Fibroblast of the conjunctiva (primary cell): Measurements from ENCODE around the gene PADI3.

Experiments
- DNase-seq: peaks from one replicate; pipeline ENCODE4 v3.0.0-alpha.2; 2010; ENCODE audit warnings: low read depth

PADI3 gene, protein sequence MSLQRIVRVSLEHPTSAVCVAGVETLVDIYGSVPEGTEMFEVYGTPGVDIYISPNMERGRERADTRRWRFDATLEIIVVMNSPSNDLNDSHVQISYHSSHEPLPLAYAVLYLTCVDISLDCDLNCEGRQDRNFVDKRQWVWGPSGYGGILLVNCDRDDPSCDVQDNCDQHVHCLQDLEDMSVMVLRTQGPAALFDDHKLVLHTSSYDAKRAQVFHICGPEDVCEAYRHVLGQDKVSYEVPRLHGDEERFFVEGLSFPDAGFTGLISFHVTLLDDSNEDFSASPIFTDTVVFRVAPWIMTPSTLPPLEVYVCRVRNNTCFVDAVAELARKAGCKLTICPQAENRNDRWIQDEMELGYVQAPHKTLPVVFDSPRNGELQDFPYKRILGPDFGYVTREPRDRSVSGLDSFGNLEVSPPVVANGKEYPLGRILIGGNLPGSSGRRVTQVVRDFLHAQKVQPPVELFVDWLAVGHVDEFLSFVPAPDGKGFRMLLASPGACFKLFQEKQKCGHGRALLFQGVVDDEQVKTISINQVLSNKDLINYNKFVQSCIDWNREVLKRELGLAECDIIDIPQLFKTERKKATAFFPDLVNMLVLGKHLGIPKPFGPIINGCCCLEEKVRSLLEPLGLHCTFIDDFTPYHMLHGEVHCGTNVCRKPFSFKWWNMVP

DNA sequence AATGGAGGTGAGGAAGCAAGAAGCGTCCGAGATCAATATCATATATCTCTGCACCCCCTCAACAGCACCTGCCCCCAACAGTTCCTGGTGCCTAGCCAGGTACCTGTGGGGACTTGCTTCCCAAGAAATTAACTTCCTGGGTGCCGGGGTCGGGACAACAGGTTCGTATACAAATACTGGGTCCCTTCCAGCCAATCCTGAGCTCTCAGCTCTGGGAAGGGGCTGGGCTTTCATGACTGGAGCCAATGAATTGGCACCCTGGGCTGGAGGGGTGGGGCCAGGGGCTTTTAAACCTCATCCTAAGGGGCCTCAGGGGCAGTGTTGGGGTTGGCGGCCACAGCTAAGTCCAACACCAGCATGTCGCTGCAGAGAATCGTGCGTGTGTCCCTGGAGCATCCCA, at the start of gene PADI3:
PADI3 (plus strand) TSS at position 318 of the 400 bp plus-strand sequence; CDS start at position 358, 40 bp downstream.
- DNase-seq = no peak

DNA sequence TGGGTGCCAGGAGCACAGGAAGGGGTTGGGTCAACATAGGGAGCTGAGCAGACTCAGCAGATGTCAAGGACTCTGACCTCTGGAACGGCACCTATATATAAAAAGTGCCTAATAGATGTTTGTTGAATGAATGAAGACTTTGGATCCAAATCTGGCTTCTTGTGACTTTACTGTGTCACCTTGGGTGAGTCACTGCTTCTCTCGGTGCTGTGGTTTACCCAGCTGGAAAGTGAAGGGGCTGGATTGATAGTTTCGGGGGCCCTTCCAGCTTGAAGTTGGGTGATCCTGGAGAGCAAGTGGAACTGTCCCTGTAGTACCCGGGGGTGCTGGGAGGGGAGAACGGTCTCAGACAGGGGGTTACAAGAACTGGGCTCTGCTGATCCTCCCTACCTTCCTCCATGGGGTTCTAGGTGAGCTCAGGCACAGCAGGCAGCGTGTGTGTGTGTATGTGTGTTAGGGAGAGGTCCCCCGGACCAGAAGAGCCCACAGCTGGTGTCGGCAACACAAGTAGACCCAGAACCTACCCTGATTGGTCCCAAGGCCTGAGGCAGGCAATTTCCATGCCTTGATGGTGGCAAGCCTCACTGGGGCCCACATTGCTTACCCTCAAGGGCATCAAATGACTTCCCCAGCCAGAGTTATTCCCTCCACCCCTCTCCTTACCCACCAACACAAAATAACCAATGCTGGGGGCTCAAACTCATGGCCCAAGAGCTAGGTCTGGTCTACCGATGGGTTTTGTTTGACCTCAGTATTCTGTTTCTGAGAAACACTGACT, 49.4 kb upstream of the PADI3 start:
- DNase-seq = no peak

- DNase-seq = no peak
These were observed 48.7 kb upstream of the PADI3 start for GRCh38 chr1:17200246-17200645.

DNA sequence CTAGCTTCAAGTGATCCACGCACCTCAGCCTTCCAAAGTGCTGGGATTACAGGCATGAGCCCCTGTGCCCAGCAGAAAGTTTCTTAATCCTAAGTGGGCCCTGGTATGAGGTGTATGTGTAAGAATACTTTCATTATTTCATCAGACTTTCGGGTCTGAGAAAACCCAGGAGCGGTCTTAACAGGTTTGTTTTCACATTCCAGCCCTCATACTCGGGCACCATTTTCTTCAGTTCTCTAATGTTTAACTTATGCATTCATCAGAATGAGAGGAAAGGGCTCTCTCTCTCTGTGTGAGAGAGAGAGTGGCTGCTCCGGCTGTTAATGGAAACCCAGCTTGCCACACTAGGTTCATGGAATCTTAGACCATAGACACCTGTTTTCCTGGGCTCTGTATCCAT, 48.1 kb upstream of the PADI3 start:
- DNase-seq = no peak

DNA sequence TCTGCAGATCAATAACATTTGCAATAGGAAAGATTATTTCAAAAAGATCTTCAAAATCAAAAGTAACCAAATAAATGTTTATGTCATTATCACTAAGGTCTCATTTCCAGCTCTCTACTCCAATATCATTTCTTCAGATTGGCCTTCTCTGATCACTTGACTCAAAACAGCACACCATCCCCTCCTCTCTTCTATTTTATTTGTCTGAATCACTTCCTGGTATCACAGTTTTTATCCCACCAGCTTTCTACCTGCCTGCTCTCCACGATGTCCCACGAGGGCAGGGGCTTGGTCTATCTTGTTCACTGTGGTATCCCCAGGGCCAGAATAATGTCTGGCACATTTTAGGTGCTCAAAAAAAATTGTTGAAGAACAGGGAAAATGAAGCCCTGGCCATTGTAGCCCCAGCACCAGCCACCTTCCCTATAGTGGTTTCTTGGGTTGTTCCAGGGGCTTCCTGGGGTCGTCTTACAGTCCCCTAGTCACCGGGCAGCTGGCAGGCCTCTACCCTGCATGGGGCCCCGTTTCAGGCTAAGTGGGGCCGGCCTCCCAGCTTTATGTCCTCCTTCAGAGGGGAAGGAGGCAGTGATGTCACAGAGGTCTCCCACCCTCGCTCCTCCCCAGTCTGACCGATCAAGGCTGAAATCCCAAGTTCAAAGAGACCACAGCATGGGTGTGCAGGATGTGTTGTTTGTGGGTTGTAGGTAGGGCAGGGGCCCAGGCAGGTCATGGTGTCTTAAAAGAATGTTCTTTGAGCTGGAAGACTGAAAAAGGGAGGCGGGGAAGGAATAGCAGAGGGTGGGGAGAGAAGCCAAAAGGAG, 47.5 kb upstream of the PADI3 start:
- DNase-seq = no peak

DNA sequence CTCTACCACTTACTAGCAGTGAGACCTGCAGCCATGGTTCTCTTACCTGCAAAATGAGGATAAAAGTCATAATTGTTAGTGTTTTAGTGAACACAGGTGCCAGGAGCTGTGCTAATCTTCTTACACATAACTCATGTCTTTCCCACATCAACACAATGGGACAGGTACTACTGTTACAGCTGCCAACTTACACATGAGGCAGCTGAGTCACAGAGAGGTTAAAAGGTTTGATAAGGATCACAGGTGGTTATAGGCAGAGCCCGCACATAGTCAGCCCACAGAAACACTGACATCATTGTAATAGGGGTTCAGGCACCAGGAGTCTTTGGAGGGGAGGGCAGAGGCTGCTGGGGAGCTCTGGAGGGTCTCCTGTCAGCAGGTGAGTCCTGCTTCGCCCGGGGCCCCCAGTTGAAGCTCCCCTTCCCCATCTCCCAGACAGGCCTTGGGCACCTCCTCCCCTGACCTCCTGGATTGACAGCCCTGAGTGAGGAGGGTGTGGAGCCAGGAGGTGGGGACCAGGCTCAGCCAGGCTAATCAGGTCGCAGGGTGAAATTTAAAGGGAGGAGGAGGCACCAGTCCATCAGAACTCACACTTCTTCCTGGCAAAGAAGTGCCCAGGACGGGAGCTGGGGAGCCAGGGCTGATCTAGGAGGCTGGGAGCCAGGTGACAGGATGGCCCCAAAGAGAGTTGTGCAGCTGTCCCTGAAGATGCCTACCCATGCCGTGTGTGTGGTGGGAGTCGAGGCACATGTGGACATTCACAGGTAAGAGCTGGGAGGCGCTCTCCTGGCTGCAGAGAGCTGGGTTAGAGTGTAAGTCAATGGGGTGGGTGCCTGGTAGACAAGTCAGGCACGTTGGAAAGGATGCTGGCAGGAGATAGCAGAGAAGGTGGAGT, 44.1 kb upstream of the PADI3 start, which contains the start of gene PADI1:
PADI1 (plus strand) TSS at position 583 of the 895 bp plus-strand sequence; CDS start at position 673, 90 bp downstream.
- no peak for DNase-seq

- no peak for DNase-seq
These were observed 43.2 kb upstream of the PADI3 start for GRCh38 chr1:17205652-17206051.

GRCh38 chr1:17206196-17206595, 42.7 kb upstream of the PADI3 start:
- DNase-seq = no peak

GRCh38 chr1:17207046-17207445, 41.9 kb upstream of the PADI3 start:
- DNase-seq = no peak

- DNase-seq = no peak
These were observed 41.4 kb upstream of the PADI3 start for GRCh38 chr1:17207540-17207939.

GRCh38 chr1:17207966-17208418, 40.9 kb upstream of the PADI3 start:
- no peak for DNase-seq

- DNase-seq = no peak
These were observed 40.4 kb upstream of the PADI3 start for GRCh38 chr1:17208546-17208945.

DNA sequence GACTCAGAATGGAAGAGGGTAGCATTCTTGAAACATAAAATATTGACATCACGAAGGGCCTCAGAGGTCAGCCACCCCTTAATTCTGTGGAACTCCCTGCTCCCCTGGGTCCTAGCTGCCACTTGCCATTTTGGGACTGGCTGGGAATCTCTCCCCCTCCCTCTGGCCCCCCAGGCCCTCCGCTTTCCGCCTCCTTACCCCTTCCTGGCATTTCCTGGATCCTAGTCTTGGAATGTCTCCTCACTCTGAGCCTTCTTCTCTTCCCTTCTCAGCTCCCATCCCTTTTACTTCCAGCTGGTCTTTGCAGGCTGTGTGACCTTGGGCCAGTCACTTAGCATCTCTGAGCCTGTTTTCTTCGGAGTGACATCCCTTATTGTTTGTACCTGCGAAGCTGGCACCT, 39.5 kb upstream of the PADI3 start:
- no peak for DNase-seq

GRCh38 chr1:17210176-17210575, 38.7 kb upstream of the PADI3 start:
- DNase-seq = no peak

DNA sequence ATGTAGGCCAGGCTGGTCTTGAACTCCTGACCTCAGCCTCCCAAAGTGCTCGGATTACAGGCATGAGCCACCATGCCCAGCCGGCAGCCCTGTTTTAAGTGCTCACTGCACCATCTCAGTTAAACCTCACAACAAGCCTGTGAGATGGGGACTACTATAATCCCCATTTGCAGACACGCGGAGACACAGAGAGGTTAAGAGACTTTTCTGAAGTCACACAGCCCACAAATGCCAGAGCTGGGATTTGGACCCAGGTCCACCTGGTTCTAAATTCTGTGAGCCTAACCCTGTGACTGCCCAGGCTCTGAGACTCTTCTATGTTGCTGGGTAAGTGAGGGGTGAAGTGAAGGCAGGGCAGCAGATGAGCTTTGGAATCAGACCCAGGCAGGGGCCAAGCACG, 37.5 kb upstream of the PADI3 start:
- no peak for DNase-seq

DNA sequence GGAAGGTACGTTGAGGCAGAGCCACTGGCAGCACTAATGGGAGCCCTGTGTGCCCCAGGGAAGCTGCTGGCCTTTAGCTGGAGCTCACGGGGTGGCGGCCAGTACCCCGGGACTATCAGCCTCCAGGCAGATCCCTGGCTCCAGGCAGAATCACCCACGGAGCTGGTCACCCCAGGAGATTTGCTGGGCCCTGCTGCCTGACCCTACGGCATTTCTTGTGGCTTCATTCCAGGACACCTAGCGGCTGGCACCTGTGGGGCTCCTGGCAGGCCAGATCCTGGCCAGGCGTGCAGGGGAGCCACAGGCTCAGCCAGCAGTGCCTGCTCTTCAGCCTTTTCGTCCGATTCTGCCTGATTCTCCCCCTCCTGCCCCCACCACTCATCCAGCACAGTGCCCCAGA, 36.9 kb upstream of the PADI3 start:
- DNase-seq = no peak

DNA sequence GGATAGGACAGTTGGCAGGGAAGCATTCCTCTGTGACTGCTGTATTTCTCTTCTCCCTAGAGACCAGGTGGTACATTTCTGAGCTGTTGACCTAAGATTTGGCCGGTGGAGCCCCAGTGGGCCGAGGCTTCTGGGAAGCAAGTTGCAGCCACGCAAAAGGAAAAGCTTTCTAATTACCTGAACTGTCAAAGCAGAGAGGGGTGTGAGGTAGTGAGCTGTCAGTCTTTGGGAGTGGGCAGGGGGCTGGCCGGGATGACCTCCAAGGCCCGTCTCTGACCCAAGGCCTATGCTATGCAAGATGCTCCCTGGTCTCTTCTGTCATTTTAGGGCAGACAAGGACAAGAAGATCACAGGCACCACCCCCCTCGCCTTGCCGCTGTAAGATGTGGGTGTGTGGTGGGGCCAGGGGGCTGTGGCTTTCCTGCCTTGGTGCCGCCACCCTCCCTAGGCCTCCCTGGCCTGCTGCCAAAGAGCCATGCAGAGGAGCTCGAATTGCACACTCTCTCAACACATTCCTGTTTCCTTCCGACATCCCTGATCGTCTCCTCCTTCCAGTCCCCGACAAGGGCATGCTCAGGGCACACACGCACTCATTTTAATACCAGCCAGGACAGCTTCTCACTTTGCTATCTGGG, 36.3 kb upstream of the PADI3 start:
- DNase-seq = peak; percentile 17

DNA sequence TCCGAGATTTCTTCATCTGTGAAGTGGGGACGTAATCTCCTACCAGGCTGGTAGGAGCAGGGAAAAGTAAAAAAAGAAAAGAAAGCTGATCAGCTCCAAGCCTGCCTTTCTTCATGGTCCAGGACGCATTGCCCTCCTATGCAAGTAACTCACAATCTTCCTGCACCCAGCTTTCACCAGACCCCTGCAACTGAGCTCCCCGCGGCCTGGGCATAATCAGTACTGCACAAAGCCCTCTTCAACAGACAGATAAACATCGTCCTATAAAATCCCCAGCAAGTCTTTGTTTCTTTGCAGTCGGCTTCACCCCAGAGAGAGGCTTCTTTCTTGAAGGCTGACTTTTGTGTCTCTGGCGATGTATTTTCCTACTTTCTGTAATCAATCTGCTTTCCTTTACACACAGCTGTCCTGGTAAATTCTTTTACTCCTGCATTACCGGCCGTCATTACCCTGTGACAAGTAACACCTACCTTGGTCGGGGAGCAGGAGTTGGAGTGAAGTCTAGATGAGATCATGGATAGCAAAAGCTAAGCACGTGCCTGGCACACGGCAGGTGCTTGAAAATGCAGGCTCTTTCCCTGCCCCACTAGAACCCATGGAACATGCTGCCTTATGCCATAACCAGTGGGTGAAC, 35.6 kb upstream of the PADI3 start:
- DNase-seq = no peak

GRCh38 chr1:17213782-17214148, 35.1 kb upstream of the PADI3 start:
- DNase-seq = no peak
